GM18861 (cell line): ENCODE measurements around the gene PDE9A.

ENCODE experiments used
- ATAC-seq: cut with Tn5 transposase; IDR thresholded peaks from one replicate; pipeline ENCODE4 v1.9.1; 2021; ENCODE audit not compliant: unreplicated experiment

The PDE9A gene

DNA sequence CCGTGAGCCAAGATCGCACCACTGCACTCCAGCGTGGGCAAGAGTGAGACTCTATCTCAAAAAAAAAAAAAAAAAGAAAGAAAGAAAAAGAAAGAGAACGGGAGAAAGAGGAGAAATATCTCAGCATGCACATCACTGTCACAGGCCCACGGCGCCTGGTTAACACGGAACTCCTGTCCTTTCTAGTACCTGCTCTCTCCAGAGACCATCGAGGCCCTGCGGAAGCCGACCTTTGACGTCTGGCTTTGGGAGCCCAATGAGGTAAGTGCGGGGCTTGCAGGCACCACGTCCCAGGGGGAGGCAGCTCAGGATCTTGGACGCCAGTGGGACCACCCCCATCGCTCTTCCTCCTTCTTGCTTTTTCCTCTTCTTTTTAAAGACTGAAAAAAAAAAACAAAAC lies 100.4 kb downstream of the PDE9A start:
- ATAC-seq: no peak

DNA sequence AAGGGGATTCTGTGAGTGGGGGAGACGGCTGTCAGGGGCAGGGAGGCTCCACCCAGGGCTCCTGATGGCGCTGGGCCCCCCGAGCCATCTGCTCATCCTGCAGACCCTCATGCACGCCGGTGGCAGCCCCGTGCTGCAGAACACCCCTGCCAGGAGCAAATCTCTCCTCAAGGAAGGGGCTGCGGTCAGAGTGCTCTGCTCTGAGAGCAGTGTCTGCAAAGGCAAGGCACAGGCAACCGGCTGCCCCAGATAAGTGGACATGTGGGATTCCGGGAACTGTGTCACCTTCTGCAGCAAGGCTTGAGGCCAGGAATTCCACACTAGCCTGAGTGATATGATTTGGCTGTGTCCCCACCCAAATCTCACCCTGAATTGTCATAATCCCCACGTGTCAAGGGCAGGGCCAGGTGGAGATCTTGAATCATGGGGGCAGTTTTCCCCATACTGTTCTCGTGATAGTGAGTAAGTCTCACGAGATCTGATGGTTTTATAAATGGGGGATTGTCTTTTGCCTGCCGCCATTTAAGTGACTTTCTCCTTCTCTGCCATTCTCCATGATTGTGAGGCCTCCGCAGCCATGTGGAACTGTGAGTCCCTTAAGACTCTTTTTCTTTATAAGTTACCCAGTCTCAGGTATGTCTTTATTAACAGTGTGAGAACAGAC lies 101.0 kb downstream of the PDE9A start:
- no peak for ATAC-seq

DNA sequence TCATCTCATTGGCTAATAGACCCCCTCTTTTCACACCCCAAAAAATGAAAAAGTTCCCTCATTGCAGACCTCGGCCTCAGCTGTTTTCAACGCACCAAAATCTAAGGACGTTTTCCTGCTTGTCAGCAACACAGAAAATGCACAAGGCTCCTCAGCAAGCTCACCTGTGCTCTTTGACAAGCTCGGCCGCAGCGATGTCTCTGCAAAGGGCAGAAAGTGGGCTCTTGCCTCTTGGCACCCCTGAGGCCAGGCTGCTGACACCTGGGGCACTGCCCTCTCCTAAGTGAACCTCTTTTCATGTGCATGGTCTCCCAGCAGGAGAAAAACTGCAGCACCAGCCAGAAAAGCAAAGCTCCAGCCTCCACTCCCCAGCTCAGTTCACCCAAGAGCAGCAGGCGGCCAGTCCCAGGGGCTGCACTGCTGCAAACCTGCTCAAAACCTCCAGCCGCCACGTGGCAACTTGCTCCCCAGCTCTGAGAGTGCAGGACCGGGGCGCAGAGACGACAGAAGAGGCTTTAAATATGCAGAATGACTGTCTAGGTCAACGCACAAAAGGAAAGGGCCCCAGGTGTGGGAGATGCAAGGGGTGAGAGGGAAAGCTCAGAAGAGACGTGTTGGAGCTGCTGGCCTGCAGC lies 101.7 kb downstream of the PDE9A start:
- ATAC-seq: no peak

DNA sequence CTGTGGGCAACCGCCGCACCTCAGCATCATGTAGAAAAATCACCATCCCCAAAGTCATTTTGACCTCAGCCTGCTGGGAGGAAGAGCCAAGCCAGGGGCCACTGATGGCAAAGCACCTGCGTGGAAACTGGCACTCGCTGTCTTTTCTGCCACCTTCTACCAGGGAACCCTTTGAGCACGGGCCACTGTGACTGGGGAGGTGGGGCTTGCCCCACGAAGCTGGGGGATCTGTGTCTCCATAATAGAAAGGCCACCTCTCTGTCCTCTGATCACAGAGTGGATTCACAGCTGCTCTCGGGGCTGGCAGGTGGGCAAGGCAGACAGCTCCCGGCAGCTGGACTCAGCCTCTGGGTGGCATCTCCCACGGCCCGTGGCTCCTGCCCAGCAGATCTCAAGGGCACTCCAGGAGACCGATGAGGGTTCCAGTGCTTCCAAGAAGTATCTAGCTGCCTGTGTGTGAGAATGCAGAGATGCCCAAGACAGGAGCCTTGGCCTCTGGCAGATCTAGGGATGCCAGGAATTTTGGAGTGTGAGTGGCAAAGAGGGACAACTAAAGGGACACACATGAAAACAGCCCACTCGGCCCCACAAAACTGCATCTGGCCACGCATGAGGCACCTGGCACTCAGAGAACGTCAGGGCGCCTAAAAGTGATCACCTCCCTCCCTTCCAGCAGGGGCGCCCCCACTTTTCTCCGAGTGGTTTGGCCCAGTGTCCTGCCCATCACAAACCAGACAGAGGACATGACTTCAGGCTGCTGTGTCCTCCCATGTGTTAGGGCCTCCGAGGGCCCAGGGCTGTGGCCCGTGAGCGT lies 102.6 kb downstream of the PDE9A start:
- ATAC-seq: no peak

DNA sequence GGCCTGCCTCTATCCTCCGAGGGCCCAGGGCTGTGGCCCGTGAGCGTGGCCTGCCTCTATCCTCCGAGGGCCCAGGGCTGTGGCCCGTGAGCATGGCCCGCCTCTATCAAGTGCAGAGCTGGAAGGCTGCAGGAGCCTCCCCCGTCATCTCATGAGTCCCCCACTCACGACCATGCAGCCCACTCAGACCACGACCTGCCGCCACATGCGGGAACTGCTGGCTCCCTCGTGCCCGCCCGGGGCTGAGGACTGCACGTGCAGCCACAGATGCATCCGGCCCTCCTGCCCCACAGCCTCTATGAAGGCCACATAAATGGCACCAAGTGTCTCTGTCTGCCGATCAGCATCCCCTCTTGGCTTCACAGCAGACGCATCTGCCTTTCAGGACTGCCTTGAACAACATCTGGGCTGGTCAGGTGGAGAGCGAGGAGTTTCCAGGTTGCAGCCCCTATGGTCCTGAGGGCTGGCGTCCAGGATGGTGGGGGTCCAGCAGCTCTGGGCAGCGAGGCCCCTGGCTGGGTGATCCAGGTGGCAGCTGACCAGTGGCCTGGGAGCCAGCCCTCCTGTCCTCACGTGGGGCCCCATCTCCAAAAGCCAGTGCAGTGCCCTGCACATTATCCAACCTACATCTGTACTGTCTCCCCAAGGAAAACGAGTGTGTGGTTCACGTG lies 103.3 kb downstream of the PDE9A start:
- ATAC-seq: no peak

DNA sequence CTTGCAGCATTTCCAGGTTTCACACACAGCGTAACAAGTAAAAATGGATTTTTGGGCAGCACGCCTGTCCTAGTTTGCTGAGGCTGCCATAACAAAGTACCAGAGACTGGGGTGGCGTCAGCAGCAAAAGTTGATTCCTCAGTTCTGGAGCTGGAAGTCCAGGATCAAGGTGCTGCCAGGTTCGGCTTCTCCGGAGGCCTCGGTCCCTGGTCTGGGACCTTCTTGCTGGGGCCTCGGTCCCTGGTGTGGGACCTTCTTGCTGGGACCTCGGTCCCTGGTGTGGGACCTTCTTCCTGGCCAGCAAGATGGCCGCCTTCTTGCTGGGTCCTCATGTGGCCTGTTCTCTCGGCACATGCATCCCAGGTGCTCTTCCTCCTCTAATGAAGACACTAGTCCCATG lies 104.0 kb downstream of the PDE9A start:
- no peak for ATAC-seq

DNA sequence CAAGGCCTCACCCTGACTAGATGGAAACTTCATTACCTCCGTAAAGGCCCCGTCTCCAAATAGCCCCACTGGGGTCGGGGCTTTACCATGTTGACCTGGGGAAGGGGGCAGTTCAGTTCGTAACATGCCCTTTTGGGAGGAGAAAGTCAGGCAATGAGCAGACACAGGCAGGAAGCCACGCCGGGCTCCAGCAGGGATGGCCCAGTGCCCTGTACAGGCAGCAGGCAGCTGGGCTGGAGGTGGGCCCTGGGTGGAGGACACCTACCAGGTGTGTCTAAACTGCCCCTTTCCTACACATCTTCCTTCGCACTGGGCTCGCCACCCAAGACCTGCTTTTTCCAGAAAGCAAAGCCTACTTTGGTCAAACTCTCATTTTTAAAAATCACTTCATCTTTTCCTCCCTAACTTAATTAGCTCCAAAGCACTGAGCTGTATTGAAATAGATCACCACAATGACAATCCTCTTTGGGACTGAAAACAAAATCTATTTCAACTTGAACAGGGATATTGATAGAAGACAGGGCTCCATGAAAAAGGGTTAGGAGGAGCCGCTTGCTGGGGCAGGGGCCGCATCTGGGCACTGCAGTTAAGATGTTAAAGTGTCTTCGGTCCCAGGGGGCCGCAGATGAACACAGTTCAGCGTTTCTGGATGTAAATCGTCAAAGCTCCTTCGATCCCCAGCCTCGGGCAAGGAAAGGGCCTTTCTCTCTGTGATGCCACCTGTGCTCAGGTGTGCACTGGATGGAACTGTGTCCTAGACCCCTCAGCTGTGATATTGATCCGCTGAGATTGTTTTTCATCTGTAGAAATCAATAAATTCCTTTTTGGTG lies 104.6 kb downstream of the PDE9A start:
- ATAC-seq: no peak

DNA sequence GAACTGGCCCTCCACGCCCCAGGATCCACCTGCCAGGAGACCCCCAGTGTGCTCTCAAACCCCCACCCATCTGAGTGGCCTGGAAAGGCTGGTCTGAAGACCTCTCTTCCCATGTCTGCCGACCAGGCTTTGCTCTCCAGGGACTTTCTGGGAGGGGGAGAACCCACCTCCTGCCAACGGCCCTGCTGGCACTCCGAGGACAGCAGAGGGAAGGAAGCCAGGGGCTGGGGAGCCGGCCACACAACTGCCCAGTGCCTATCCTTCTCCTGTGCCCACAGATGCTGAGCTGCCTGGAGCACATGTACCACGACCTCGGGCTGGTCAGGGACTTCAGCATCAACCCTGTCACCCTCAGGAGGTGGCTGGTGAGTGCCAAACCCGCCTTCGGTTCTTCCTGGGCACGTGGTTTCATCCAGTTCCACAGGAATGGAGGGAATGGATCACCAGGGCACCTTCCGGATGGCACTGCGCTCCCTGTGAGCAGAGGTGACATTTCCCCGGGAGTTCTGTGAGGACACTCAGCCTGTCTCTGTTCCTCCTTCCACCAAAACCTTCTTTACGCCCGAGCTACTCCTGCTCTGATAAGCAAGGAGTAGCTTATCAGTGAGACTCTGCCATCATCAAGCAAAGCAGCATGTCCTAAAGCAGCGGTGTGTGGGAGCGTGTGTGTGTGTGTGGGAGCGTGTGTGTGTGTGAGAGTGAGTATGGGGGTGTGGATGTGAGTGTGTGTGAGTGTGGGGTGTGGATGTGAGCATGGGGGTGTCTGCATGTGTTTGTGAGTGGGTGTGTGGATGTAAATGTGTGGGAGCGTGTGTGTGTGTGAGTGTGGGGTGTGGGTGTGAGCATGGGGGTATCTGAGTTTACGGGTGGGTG lies 105.5 kb downstream of the PDE9A start:
- no peak for ATAC-seq

DNA sequence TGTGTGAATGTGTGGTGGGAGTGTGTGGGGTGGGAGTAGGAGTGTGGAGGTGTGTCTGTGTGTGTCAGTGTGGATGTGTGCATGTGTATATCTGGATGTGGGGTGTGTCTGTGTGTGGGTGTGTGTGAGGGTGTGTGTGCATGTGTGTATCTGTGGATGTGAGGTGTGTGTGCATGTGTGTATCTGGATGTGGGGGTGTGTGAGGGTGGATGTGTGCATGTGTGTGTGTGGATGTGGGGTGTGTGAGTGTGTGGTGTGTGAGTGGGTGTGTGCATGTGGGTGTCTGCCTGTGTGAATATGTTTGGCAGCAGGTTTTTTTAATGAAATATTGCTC lies 106.1 kb downstream of the PDE9A start:
- ATAC-seq: no peak

DNA sequence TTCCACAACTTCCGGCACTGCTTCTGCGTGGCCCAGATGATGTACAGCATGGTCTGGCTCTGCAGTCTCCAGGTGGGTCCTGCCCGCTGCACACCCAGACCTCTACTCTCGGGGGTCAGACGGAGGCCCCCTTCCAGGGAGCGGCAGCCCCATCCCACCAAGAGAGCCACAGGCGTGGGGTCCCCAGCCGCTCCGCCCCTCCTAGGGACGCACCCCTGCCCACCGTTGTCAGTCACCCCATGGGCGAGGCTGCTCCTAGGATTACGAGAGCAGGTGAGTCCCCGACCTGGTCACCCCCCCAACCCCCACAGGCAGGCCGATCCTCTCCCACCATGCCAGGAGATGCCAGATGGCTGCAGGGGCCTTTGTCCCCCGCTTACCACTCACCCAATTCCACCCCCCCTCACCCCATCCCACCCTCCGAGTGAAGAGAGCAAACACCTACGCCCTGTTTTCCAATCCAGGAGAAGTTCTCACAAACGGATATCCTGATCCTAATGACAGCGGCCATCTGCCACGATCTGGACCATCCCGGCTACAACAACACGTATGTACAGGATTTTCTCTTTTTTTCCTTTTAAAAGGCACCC lies 107.0 kb downstream of the PDE9A start:
- ATAC-seq: no peak

DNA sequence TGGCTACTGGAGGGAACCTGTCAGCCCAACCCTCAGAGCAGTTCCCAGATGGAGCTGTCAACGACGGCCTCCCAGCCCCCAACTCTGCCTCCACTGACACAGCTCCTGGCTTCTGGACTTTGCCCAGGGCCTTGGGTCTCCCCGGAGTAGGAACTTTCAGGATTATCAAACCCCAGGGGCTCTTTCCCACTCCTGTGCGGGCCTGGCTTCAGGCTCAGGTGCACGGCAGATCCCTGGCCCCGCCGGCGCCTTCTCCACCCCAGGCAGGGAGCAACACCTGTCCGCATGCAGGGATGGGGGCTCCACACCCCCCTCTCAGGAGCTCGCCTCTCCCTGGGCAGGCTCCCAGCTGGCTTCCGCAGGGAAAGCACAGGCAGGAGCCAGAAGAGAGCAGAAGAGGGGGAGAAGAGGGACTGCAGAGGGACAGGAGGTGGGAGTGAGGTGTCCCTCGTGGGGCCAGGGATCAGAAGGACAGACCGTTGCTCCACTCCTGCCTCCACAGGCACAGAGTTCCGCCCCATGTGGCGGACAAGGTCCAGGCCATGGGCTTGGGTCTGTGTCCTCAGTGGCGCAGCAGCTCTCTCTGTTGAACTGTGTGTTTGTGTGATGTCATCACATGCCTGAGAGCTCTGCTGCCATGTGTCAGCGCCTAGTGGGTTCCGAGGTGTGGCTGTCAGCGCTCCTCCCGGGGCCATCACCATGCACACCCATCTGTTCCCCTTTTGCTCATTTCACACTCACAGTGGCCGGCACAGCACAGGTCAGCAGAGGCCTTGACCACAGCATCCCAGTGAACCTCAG lies 107.7 kb downstream of the PDE9A start:
- no peak for ATAC-seq

DNA sequence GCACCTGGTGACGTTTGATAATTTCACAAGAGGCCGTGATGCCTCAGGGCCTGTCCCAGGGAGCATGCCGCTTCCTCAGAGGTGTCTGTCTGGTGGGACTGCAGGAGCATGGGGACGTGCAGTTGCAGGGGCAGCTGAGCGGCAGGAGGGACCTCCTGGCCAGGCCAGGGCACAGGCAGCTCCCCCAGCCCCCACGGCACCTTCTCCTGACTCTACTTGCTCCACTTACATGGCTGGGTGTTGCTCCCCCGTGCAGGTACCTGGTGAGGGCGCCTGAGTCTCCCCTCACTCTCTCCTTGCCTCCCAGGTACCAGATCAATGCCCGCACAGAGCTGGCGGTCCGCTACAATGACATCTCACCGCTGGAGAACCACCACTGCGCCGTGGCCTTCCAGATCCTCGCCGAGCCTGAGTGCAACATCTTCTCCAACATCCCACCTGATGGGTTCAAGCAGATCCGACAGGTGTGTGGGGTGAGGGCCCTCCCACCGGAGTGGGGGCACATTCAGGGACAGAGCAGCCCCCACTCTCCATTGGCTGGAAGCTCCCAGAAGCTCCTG lies 108.4 kb downstream of the PDE9A start:
- no peak for ATAC-seq

DNA sequence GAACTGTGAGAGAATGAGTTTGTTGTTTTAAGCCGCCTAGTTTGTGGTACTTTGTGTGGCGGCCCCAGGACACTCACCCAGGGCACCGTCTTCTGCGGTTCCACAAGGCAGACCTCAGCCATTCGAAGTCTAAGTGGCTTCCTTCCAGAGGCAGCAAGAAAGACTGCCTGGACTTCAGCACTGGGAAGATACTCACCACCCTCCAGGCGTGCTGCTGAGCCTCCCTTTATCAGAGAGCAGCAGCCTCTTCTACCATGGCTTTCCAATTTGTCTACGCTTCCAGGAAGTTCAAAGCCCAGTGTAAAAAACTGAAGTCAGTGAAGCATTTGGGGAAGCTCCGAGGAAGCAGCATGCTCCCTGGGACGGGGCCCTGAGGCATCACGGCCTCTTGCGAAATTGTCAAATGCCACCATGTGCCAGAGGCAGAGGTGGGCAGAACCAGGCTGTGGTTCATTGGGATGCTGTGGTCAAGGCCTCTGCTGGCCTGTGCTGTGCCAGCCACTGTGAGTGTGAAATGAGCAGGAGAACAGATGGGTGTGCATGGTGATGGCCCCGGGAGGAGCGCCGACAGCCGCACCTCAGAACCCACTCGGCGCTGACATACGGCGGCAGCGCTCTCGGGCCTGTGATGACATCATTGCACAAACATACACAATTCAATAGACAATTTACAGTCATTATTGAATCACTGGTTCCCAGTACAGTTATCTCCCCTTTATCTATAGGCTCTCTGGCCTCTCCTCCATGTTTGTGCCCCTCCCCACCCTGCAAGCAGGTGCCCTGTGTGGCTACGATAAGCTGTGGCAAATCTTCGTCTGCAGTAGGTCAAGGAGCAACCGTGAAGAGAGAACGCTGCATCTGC lies 110.4 kb downstream of the PDE9A start:
- ATAC-seq: no peak

DNA sequence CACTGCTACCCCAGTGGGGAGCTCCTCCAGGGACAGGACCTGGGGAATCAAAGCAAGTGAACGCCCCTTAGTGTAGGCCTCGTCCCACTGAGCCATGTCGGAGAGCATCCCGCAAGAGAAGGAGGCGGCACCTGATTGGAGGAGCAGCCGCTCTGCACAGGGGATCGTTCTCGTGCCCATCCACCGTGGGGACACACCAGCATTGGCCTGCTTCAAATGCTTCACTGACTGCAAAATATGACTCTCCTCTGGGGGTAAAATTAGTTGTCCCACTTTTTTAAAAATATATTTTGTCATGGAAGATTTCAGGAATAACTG lies 111.0 kb downstream of the PDE9A start:
- ATAC-seq: no peak

DNA sequence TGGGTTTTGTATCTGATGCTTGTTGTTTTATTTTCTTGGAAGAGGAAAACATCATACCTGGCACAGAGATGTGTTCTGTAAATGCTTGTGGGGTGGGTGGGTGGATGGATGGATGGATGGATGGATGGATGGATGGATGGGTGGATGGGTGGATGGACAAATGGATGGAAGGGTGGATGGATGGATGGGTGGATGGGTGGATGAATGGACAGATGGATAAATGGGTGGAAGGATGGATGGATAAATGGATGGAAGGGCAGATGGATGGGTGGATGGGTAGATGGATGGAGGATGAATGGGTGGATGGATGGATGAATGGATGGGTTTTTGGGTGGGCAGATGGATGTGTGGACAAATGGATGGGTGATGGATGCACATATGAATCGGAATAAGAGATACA lies 111.5 kb downstream of the PDE9A start:
- ATAC-seq: no peak

DNA sequence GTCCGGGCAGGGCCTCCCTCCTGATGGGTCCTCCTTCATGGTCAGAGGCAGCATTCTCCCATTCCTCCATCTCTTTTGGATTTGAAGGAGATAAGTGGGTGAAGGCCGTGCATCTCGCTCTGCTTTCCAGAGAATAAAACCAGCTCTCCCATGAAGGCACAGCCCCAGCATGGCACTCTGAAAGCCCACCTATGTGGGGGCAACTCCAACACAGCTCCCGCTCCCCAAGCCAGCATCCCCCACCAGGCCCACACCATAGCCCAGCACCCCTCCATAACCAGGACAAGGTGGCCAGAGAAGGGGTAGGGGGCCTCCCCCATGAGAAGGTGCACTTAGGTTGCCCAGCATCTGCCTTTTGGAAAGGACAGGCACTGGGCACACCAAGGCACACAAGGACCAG lies 112.2 kb downstream of the PDE9A start:
- no peak for ATAC-seq

DNA sequence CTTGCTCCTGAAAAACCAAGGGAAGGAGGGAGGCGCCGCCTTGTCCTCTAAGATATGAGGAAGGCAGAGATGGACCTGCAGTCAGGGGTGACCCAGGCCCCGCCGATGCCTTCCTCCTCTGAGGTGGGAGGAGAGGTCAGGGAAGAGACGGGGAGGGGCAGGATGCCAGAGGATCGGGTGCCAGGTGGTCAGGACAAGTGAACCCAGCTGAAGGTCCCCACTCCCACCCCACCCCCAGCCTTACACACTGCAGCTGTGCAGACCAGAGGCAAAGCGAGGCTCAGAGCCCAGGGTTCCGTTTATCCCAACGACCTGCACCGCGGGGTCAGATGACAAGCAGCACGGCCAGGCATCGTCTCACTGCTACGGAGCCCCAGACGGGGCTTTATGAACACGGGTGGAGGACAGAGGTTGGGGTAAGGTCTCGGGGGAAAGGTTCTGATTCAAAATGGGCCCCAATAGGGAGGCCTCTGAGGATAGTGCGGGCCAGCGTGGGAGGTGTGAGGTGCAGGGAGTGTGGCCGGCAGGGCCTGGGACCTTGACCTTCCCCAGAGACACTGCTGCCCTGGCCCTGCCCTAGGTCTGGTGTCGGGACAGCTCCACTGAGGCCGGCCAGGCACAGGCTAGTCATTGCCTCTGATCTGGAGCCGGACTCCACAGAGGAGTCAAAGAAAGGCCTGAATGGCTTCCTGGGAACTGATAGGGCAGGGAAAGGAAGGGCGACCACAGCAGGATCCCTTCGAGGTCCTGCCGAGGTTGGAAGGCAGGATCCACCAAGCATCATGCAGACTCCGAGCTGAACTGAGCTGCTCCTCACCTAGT lies 113.5 kb downstream of the PDE9A start:
- ATAC-seq: no peak
